OCI-LY1 (cell line): ENCODE data around the gene ASS1.

ENCODE experiments used
- H2AFZ ChIP-seq: fragments of 200-600 bp; sonication (generic), shearing (Covaris generic); 2 replicates; pipeline ENCODE4 v1.6.0; 2014; ENCODE audit warnings: antibody characterized with exemption, mild to moderate bottlenecking, low read length
- H3F3A ChIP-seq: fragments of 200-600 bp; sonication (generic), shearing (Covaris generic); 2 replicates; pipeline ENCODE4 v1.6.0; 2014; ENCODE audit warnings: mild to moderate bottlenecking, antibody characterized with exemption, low read length, moderate library complexity; ENCODE audit not compliant: insufficient read depth
- H3K27ac ChIP-seq: fragments of 200-600 bp; sonication (generic); 2 replicates; pipeline ENCODE4 v1.5.1; 2014; ENCODE audit warnings: low read length, mixed run types, mild to moderate bottlenecking, low read depth; ENCODE audit not compliant: poor library complexity, severe bottlenecking
- H3K27me3 ChIP-seq: fragments of 200-600 bp; sonication (generic); 2 replicates; pipeline ENCODE4 v1.6.0; 2014; ENCODE audit warnings: antibody characterized with exemption, mild to moderate bottlenecking, low read length, moderate library complexity; ENCODE audit not compliant: insufficient read depth
- H3K36me3 ChIP-seq: fragments of 200-600 bp; sonication (generic); 2 replicates; pipeline ENCODE4 v1.6.1; 2014; ENCODE audit warnings: mild to moderate bottlenecking, antibody characterized with exemption, low read length, moderate library complexity, mixed read lengths; ENCODE audit not compliant: insufficient read depth
- H3K4me1 ChIP-seq: fragments of 200-600 bp; sonication (generic); 2 replicates; pipeline ENCODE4 v1.5.1; 2014; ENCODE audit warnings: mild to moderate bottlenecking, low read length, moderate library complexity; ENCODE audit not compliant: insufficient read depth, severe bottlenecking
- H3K4me2 ChIP-seq: fragments of 200-600 bp; sonication (generic), shearing (Covaris generic); 2 replicates; pipeline ENCODE4 v1.6.1; 2014; ENCODE audit warnings: low read length
- H3K4me3 ChIP-seq: fragments of 200-600 bp; sonication (generic); 2 replicates; pipeline ENCODE4 v1.5.1; 2014; ENCODE audit warnings: low read length, low read depth, mild to moderate bottlenecking, mixed read lengths; ENCODE audit not compliant: poor library complexity, severe bottlenecking
- H3K79me2 ChIP-seq: fragments of 200-600 bp; shearing (Covaris generic); 2 replicates; pipeline ENCODE4 v1.6.1; 2016; ENCODE audit warnings: mixed run types, low read length, mixed read lengths; ENCODE audit not compliant: insufficient read depth
- H3K9ac ChIP-seq: fragments of 200-600 bp; sonication (generic), shearing (Covaris generic); 2 replicates; pipeline ENCODE4 v1.6.1; 2014; ENCODE audit warnings: mild to moderate bottlenecking, low read length, mixed read lengths
- H3K9me2 ChIP-seq: fragments of 200-600 bp; sonication (generic), shearing (Covaris generic); 2 replicates; pipeline ENCODE4 v1.6.1; 2014; ENCODE audit warnings: low read depth, mild to moderate bottlenecking, low read length, mixed read lengths
- H3K9me3 ChIP-seq: fragments of 200-600 bp; shearing (Covaris generic); 2 replicates; pipeline ENCODE4 v1.6.1; 2014; ENCODE audit warnings: low read length, mixed read lengths
- H4K20me1 ChIP-seq: fragments of 200-600 bp; sonication (generic), shearing (Covaris generic); 2 replicates; pipeline ENCODE4 v1.6.0; 2016; ENCODE audit warnings: mild to moderate bottlenecking, low read length; ENCODE audit not compliant: insufficient read depth
- EZH2 ChIP-seq: fragments of 200-600 bp; sonication (generic), shearing (Covaris generic); IDR thresholded peaks from 2 replicates; pipeline ENCODE4 v1.8.0; 2017; ENCODE audit warnings: borderline replicate concordance, mixed run types, mild to moderate bottlenecking, antibody characterized with exemption, low read length, moderate library complexity, mixed read lengths
- TF ChIP-seq, protein P1 (sequence below): fragments of 200-600 bp; sonication (generic), shearing (Covaris generic); IDR thresholded peaks from 2 replicates; pipeline ENCODE4 v1.5.1; 2017; ENCODE audit warnings: mild to moderate bottlenecking, antibody characterized with exemption, low read length, moderate library complexity, mixed read lengths

The ASS1 gene

DNA sequence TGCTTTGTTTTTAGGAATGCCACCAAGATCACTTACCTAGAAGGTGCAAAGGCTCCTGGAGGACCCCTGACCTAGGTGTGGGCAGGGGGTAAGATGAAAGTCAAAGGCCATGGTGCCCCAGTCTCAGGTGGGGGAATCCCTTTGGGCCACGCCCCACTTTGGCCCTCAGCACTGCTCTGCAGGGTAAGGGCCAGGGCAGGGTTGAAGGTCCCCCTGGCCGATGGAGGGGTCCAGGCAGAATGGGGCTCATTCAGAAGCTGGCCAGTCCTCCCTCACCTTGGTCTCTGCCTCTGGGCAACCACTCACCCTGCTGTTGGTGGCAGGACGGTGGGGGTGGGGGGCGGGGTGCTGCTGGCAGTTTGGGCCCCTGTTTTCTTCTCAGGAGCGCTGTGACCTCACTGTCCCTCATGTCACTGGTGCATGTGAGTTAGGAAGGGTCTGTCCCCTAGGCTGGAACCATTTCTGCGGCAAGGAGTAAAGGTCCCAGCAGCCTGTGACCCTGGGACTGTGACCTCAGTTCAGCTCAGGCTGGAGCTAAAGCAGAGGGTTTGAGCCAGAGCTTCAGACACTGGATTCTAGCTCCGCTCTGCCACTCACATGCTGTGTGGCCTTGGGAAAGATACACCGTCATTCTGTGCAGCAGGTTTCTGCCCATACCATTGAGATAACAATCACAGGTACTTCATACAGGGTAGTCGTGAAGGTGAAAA lies 1.9 kb upstream of the ASS1 start:
- Histone ChIP-seq H3K27me3 (no peaks in the 10 kb centered on the region; the same call in 1 of the 2 replicates), H2AFZ (no peak overlapping the region), H4K20me1 (no peaks in the 10 kb centered on the region), H3K27ac (no peak overlapping the region), H3K79me2 (no peaks in the 10 kb centered on the region), H3F3A (no peaks in the 10 kb centered on the region), H3K4me3 (no peak overlapping the region), H3K9me2 (no peaks in the 10 kb centered on the region), H3K4me1 (no peaks in the 10 kb centered on the region), H3K4me2 (no peak overlapping the region), H3K9me3 (0 out of 2 replicates have a peak, but pooled peaks cover 3% of the 10 kb centered on the region), H3K36me3 (no peaks in the 10 kb centered on the region), H3K9ac (no peak overlapping the region)
- TF ChIP-seq EZH2, result no peak

DNA sequence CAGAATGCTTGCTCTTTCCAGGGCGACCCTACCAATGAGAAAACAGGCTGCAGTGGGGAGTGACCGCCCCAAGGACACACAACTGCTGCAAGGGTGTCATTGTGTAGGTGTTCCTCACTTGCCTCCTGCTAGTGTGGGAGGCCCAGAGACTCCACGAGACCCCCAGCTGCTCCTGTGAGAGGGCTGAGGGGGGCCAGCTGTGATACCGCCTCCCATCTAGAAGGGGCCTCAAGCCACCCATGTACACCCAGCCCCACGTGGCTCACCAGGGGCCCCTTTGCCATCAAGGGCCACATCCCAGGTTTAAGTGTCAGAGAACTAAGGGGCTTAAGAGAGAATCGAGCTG lies 1.3 kb upstream of the ASS1 start:
- Histone ChIP-seq H3K4me3 (no peak overlapping the region), H3K9me3 (0 out of 2 replicates have a peak, but pooled peaks cover 3% of the 10 kb centered on the region), H3K36me3 (no peaks in the 10 kb centered on the region), H3K4me2 (no peak overlapping the region), H3K27me3 (no peaks in the 10 kb centered on the region; the same call in 1 of the 2 replicates), H3F3A (no peaks in the 10 kb centered on the region), H3K9ac (no peak overlapping the region), H3K4me1 (no peaks in the 10 kb centered on the region), H2AFZ (no peak overlapping the region), H3K27ac (no peak overlapping the region), H3K79me2 (no peaks in the 10 kb centered on the region), H3K9me2 (no peaks in the 10 kb centered on the region), H4K20me1 (no peaks in the 10 kb centered on the region)
- no peak for TF ChIP-seq EZH2
- TF ChIP-seq, protein P1, sequence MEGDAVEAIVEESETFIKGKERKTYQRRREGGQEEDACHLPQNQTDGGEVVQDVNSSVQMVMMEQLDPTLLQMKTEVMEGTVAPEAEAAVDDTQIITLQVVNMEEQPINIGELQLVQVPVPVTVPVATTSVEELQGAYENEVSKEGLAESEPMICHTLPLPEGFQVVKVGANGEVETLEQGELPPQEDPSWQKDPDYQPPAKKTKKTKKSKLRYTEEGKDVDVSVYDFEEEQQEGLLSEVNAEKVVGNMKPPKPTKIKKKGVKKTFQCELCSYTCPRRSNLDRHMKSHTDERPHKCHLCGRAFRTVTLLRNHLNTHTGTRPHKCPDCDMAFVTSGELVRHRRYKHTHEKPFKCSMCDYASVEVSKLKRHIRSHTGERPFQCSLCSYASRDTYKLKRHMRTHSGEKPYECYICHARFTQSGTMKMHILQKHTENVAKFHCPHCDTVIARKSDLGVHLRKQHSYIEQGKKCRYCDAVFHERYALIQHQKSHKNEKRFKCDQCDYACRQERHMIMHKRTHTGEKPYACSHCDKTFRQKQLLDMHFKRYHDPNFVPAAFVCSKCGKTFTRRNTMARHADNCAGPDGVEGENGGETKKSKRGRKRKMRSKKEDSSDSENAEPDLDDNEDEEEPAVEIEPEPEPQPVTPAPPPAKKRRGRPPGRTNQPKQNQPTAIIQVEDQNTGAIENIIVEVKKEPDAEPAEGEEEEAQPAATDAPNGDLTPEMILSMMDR, result no peak

- TF ChIP-seq, protein P1, result no peak
- TF ChIP-seq EZH2, result no peak
- H3K9me2 ChIP-seq, result no peaks in the 10 kb centered on the region
- no peaks in the 10 kb centered on the region for H4K20me1 ChIP-seq
- no peaks in the 10 kb centered on the region for H3K36me3 ChIP-seq
- H3F3A ChIP-seq, result no peaks in the 10 kb centered on the region
- H3K4me3 ChIP-seq, result no peak overlapping the region
- H3K27me3 ChIP-seq, result no peaks in the 10 kb centered on the region; the same call in 1 of the 2 replicates
- no peak overlapping the region for H2AFZ ChIP-seq
- no peak overlapping the region for H3K27ac ChIP-seq
- no peak overlapping the region for H3K4me2 ChIP-seq
- H3K9me3 ChIP-seq, result 0 out of 2 replicates have a peak, but pooled peaks cover 3% of the 10 kb centered on the region
- no peaks in the 10 kb centered on the region for H3K4me1 ChIP-seq
- no peaks in the 10 kb centered on the region for H3K79me2 ChIP-seq
- no peak overlapping the region for H3K9ac ChIP-seq
Measured at GRCh38 chr9:130443840-130444492, 795 bp upstream of the ASS1 start.
